Chondrocyte (in vitro differentiated cells): ENCODE data around the gene GLT8D1. TPM values are rescaled to one million over a fixed set of nuclear protein-coding genes. Genes with fewer than 3 reads are reported as not detected.

ENCODE experiments used
- DNase-seq: peaks from one replicate; pipeline ENCODE4 v3.0.0; 2021; ENCODE audit warnings: mixed read lengths, low spot score
- H3K27ac Mint-ChIP-seq: one replicate; pipeline ENCODE4 v1.8.0; 2021; ENCODE audit warnings: mild to moderate bottlenecking, moderate library complexity, mixed read lengths; ENCODE audit not compliant: unreplicated experiment
- H3K27me3 Mint-ChIP-seq: 2 replicates; pipeline ENCODE4 v1.8.0; 2021; ENCODE audit warnings: low read depth, mixed read lengths
- H3K36me3 Mint-ChIP-seq: 2 replicates; pipeline ENCODE4 v1.8.0; 2021; ENCODE audit warnings: low read depth, mixed read lengths
- H3K4me1 Mint-ChIP-seq: 2 replicates; pipeline ENCODE4 v1.8.0; 2021; ENCODE audit warnings: low read depth, mild to moderate bottlenecking, mixed read lengths
- H3K4me3 Mint-ChIP-seq: one replicate; pipeline ENCODE4 v1.8.0; 2021; ENCODE audit warnings: mild to moderate bottlenecking, moderate library complexity, mixed read lengths; ENCODE audit not compliant: unreplicated experiment
- H3K9me3 Mint-ChIP-seq: 2 replicates; pipeline ENCODE4 v1.8.0; 2021; ENCODE audit warnings: low read depth, mixed read lengths
- CTCF ChIP-seq: fragments of 200-600 bp; sonication (generic); IDR thresholded peaks from 2 replicates; pipeline ENCODE4 v1.5.0; 2021; ENCODE audit warnings: antibody characterized with exemption, mild to moderate bottlenecking, moderate library complexity
- total RNA-seq: library from RNA; stranded (reverse); gene quantifications from 3 replicates; pipeline ENCODE4 v1.2.1, GENCODE V29; 2021

Gene GLT8D1
- total RNA-seq, 1 donor from 2014 or later, result 91.2 TPM

- no peak for DNase-seq
- no peaks in the 10 kb centered on the region for H3K27me3 Mint-ChIP-seq
- H3K36me3 Mint-ChIP-seq, result peaks cover 35% of the 10 kb centered on the region
- H3K27ac Mint-ChIP-seq, result peak overlapping the region; percentile 36
- peaks cover 24% of the 10 kb centered on the region for H3K4me1 Mint-ChIP-seq
- no peak for TF ChIP-seq CTCF
- no peaks in the 10 kb centered on the region for H3K9me3 Mint-ChIP-seq
- no peak overlapping the region for H3K4me3 Mint-ChIP-seq
Observed at GRCh38 chr3:52696830-52697631, 8.6 kb downstream of the GLT8D1 start.

GRCh38 chr3:52695798-52696671 lies 9.6 kb downstream of the GLT8D1 start:
- no peak overlapping the region for H3K27ac Mint-ChIP-seq
- TF ChIP-seq CTCF, result no peak
- H3K4me3 Mint-ChIP-seq, result no peak overlapping the region
- no peaks in the 10 kb centered on the region for H3K9me3 Mint-ChIP-seq
- peaks cover 20% of the 10 kb centered on the region for H3K4me1 Mint-ChIP-seq
- no peaks in the 10 kb centered on the region for H3K27me3 Mint-ChIP-seq
- no peak for DNase-seq
- H3K36me3 Mint-ChIP-seq, result peaks cover 35% of the 10 kb centered on the region

GRCh38 chr3:52694528-52695189 lies 10.9 kb downstream of the GLT8D1 start:
- H3K4me3 Mint-ChIP-seq, result no peak overlapping the region
- H3K9me3 Mint-ChIP-seq, result no peaks in the 10 kb centered on the region
- H3K27ac Mint-ChIP-seq, result no peak overlapping the region
- H3K4me1 Mint-ChIP-seq, result peaks cover 23% of the 10 kb centered on the region
- TF ChIP-seq CTCF, result no peak
- no peak for DNase-seq
- no peaks in the 10 kb centered on the region for H3K27me3 Mint-ChIP-seq
- H3K36me3 Mint-ChIP-seq, result peaks cover 44% of the 10 kb centered on the region

- H3K27ac Mint-ChIP-seq, result no peak overlapping the region
- H3K4me1 Mint-ChIP-seq, result peaks cover 32% of the 10 kb centered on the region
- peaks cover 56% of the 10 kb centered on the region for H3K36me3 Mint-ChIP-seq
- no peak for DNase-seq
- no peaks in the 10 kb centered on the region for H3K9me3 Mint-ChIP-seq
- H3K4me3 Mint-ChIP-seq, result no peak overlapping the region
- H3K27me3 Mint-ChIP-seq, result no peaks in the 10 kb centered on the region
- no peak for TF ChIP-seq CTCF
Observed at GRCh38 chr3:52693071-52693470, 12.5 kb downstream of the GLT8D1 start.

- H3K27me3 Mint-ChIP-seq, result no peaks in the 10 kb centered on the region
- no peaks in the 10 kb centered on the region for H3K9me3 Mint-ChIP-seq
- no peak for TF ChIP-seq CTCF
- H3K36me3 Mint-ChIP-seq, result peaks cover 50% of the 10 kb centered on the region
- peak overlapping the region; percentile 33 for H3K27ac Mint-ChIP-seq
- DNase-seq, result no peak
- no peak overlapping the region for H3K4me3 Mint-ChIP-seq
- H3K4me1 Mint-ChIP-seq, result peaks cover 45% of the 10 kb centered on the region
Observed at GRCh38 chr3:52690560-52690959, 15.0 kb downstream of the GLT8D1 start.
